ENCODE measurements around the gene TMED8. TPM values are rescaled to one million over a fixed set of nuclear protein-coding genes. Genes with fewer than 3 reads are reported as not detected.
"Not testable (repeated sequence)": the region's sequence is repeated elsewhere in the genome, so short reads cannot be mapped to it uniquely, and the experiment has no call there.

The TMED8 gene
- total RNA-seq, 4 donors from 2014 or later, result 10.1 to 15.8 (median 12.3) TPM

GRCh38 chr14:77344377-77344996, 32.4 kb downstream of the TMED8 start:
- ATAC-seq (ENCODE audit: low FRiP score) (no peak), DNase-seq (ENCODE audit: low spot score) (no peak)
- no peak for TF ChIP-seq CTCF (IDR thresholded peaks at IDR 0.05)

GRCh38 chr14:77343662-77344061, 33.2 kb downstream of the TMED8 start:
- ATAC-seq (ENCODE audit: low FRiP score) (no peak), DNase-seq (ENCODE audit: low spot score) (no peak)
- no peak for TF ChIP-seq CTCF (IDR thresholded peaks at IDR 0.05)

GRCh38 chr14:77342726-77343397, 34.0 kb downstream of the TMED8 start:
- no peak for ATAC-seq (ENCODE audit: low FRiP score)
- no peak for DNase-seq (ENCODE audit: low spot score)
- no peak for TF ChIP-seq CTCF (IDR thresholded peaks at IDR 0.05)

- DNase-seq (ENCODE audit: low spot score) (no peak), ATAC-seq (ENCODE audit: low FRiP score) (no peak)
- no peak for TF ChIP-seq CTCF (IDR thresholded peaks at IDR 0.05)
These were observed 36.5 kb downstream of the TMED8 start for GRCh38 chr14:77340389-77340788.

- no peak for ATAC-seq (ENCODE audit: low FRiP score)
- no peak for DNase-seq (ENCODE audit: low spot score)
- no peak for TF ChIP-seq CTCF (IDR thresholded peaks at IDR 0.05)
These were observed 37.5 kb downstream of the TMED8 start for GRCh38 chr14:77339407-77339806.

- no peak for TF ChIP-seq CTCF (IDR thresholded peaks at IDR 0.05)
- DNase-seq (ENCODE audit: low spot score), result no peak
- no peak for ATAC-seq (ENCODE audit: low FRiP score)
These were observed 38.6 kb downstream of the TMED8 start for GRCh38 chr14:77338302-77338701.

- TF ChIP-seq CTCF (IDR thresholded peaks at IDR 0.05), result no peak
- ATAC-seq (ENCODE audit: low FRiP score) (no peak), DNase-seq (ENCODE audit: low spot score) (no peak)
These were observed 39.0 kb downstream of the TMED8 start for GRCh38 chr14:77337880-77338279.

GRCh38 chr14:77337255-77337654, 39.6 kb downstream of the TMED8 start:
- not testable (repeated sequence) for ATAC-seq (ENCODE audit: low FRiP score); DNase-seq (ENCODE audit: low spot score)
